GM12878 (cell line): ENCODE data around the gene UGT1A6. TPM values are rescaled to one million over a fixed set of nuclear protein-coding genes. Genes with fewer than 3 reads are reported as not detected.

Experiments
- ATAC-seq: fragments of 200-7000 bp; cut with Tn5 transposase; 3 replicates; pipeline ENCODE4 v1.9.1; 2020; ENCODE audit warnings: mild to moderate bottlenecking, moderate library complexity
- BruUV-seq: library from RNA; stranded (reverse); fragments of 400-500 nt; replicated peaks from 2 replicates; lab custom pipeline; 2021; lab: Mats Ljungman, UMichigan
- CTCF ChIA-PET: fragments of 300-600 bp; sonication (Branson Sonifier 250); formaldehyde crosslinking; extraction: SDS; loops from one replicate; lab custom pipeline; 2021; ENCODE audit warnings: inconsistent platforms; lab: Yijun Ruan, JAX
- POLR2A ChIA-PET: fragments of 350-600 bp; formaldehyde crosslinking; extraction: SDS; loops from one replicate; lab custom pipeline; 2021; ENCODE audit warnings: inconsistent platforms; lab: Charles Lee
- RAD21 ChIA-PET: fragments of 300-600 bp; sonication (Branson Sonifier 250); formaldehyde crosslinking; loops from one replicate; lab custom pipeline; 2023; ENCODE audit warnings: antibody characterized with exemption; ENCODE audit not compliant: unreplicated experiment; lab: Charles Lee
- SMC1A ChIA-PET: fragments of 300-600 bp; sonication (Branson Sonifier 250); formaldehyde crosslinking; loops from one replicate; lab custom pipeline; 2023; ENCODE audit not compliant: unreplicated experiment, uncharacterized antibody; lab: Charles Lee
- DNase-seq: peaks from one replicate; pipeline ENCODE4 v3.0.0-alpha.2; 2011; ENCODE audit warnings: low read depth, low spot score
- FAIRE-seq: peaks from 3 replicates; lab custom pipeline; 2011; peaks lifted over from hg19 to GRCh38; lab: Jason Lieb, UNC
- H2AFZ ChIP-seq: 2 replicates; pipeline ENCODE4 v1.6.0; 2011; ENCODE audit warnings: low read depth, low read length, control low read depth; ENCODE audit not compliant: control insufficient read depth
- H3K27ac ChIP-seq: 2 replicates; pipeline ENCODE4 v1.5.1; 2011; ENCODE audit warnings: control low read depth; ENCODE audit not compliant: control insufficient read depth, insufficient read depth
- H3K27me3 ChIP-seq, 2 experiments: replicated peaks in 1 of 2; 2 replicates each; pipeline versions ENCODE4 v1.6.0 to v1.6.1; 2011; ENCODE audit warnings: low read length in 1 of 2; ENCODE audit not compliant: control insufficient read depth in 2 of 2, insufficient read depth in 2 of 2
- H3K36me3 ChIP-seq, 2 experiments: 2 replicates each; pipeline ENCODE4 v1.5.1; 2011; ENCODE audit warnings: low read length in 1 of 2; ENCODE audit not compliant: control insufficient read depth in 2 of 2, insufficient read depth in 2 of 2
- H3K4me1 ChIP-seq: 2 replicates; pipeline ENCODE4 v1.6.1; 2011; ENCODE audit warnings: mild to moderate bottlenecking, low read length, moderate library complexity, mixed read lengths; ENCODE audit not compliant: control insufficient read depth, insufficient read depth
- H3K4me2 ChIP-seq: 2 replicates; pipeline ENCODE4 v1.6.0; 2011; ENCODE audit warnings: control low read depth; ENCODE audit not compliant: control insufficient read depth, insufficient read depth
- H3K4me3 ChIP-seq: fragments of 200-600 bp; sonication (generic); 2 replicates; pipeline ENCODE4 v1.5.1; 2016
- H3K79me2 ChIP-seq: 2 replicates; pipeline ENCODE4 v1.6.0; 2011; ENCODE audit warnings: low read length; ENCODE audit not compliant: control insufficient read depth, insufficient read depth
- H3K9ac ChIP-seq: 2 replicates; pipeline ENCODE4 v1.8.0; 2011; ENCODE audit warnings: low read length, control low read depth, mixed read lengths; ENCODE audit not compliant: control insufficient read depth, insufficient read depth
- H3K9me3 ChIP-seq: replicated peaks from 3 replicates; pipeline ENCODE4 v1.5.1; 2011; ENCODE audit warnings: mild to moderate bottlenecking, low read length; ENCODE audit not compliant: control insufficient read depth, insufficient read depth
- H4K20me1 ChIP-seq: 2 replicates; pipeline ENCODE4 v1.6.0; 2011; ENCODE audit not compliant: control insufficient read depth, insufficient read depth
- CREM ChIP-seq: IDR thresholded peaks from 2 replicates; pipeline ENCODE4 v1.6.1; 2014; ENCODE audit warnings: antibody characterized with exemption, low read depth
- FOXK2 ChIP-seq: fragments of 450-650 bp; IDR thresholded peaks from 2 replicates; pipeline ENCODE4 v1.6.1; 2017; ENCODE audit warnings: mild to moderate bottlenecking, moderate library complexity
- HDAC2 ChIP-seq: fragments of 200-600 bp; sonication (generic); IDR thresholded peaks from 2 replicates; pipeline ENCODE4 v1.6.1; 2017
- MTA3 ChIP-seq: IDR thresholded peaks from 2 replicates; pipeline ENCODE4 v1.6.1; 2012; ENCODE audit warnings: low read length, inconsistent platforms, borderline replicate concordance
- RCOR1 ChIP-seq: conservative IDR thresholded peaks from 2 replicates; pipeline ENCODE4 v1.6.1; 2012; ENCODE audit warnings: low read depth, low read length, improper control_type of control experiment
- RUNX3 ChIP-seq: IDR thresholded peaks from 2 replicates; pipeline ENCODE4 v1.6.1; 2012; ENCODE audit warnings: low read length, inconsistent platforms
- SUZ12 ChIP-seq: fragments of 200-600 bp; sonication (generic); IDR thresholded peaks from one replicate; pipeline ENCODE4 v1.6.1; 2018; ENCODE audit warnings: antibody characterized with exemption, mild to moderate bottlenecking; ENCODE audit not compliant: unreplicated experiment
- WGBS: methylation state at CpG from one replicate; pipeline ENCODE4 v1.1.6; 2016; ENCODE audit warnings: low lambda C conversion rate; ENCODE audit not compliant: insufficient replicate concordance, insufficient coverage; ENCODE audit errors: missing lambda C conversion rate; 5-methylcytosine and 5-hydroxymethylcytosine counted together
- in situ Hi-C: fragments of 300-500 bp; cut with MboI; formaldehyde crosslinking; loops from 9 replicates; pipeline ENCODE4 v1.14.3; 2018; ENCODE audit warnings: mixed read lengths
- intact Hi-C: fragments of 100-400 bp; cut with micrococcal nuclease; formaldehyde crosslinking; loops from one replicate; pipeline ENCODE4 v1.14.2; 2022; ENCODE audit not compliant: unreplicated experiment
- polyA plus RNA-seq, 11 experiments: library from polyadenylated mRNA; depleted of rRNA in 4 of 11; unstranded in 6 of 11; stranded (reverse) in 5 of 11; fragments of >200 nt; fragmentation: Nextera tagmentation in 4 of 11; fragmentation: Illumina TruSeq in 1 of 11; extraction: Ambion mirVana in 4 of 11; extraction: Trizol in 1 of 11; gene quantifications; 1 replicate in 1 of 11; 2 replicates in 10 of 11; pipeline versions ENCODE4 v1.2.1 to v1.2.3, GENCODE V29; 2011 to 2016; ENCODE audit warnings: inconsistent platforms in 2 of 11, missing spikeins in 2 of 11, low read depth in 1 of 11
- total RNA-seq, 4 experiments: library from RNA; depleted of rRNA in 3 of 4; stranded (reverse); fragments of >200 nt in 3 of 4; fragmentation: Illumina TruSeq in 1 of 4; extraction: Trizol in 1 of 4; gene quantifications; 2 replicates each; pipeline versions ENCODE4 v1.2.1 to v1.2.3, GENCODE V29; 2013 to 2021
- TF ChIP-seq, protein P1 (sequence below): IDR thresholded peaks from 2 replicates; pipeline ENCODE4 v1.6.1; 2012; ENCODE audit warnings: mild to moderate bottlenecking, low read depth, low read length
- TF ChIP-seq, protein P2 (sequence below): fragments of 450-650 bp; IDR thresholded peaks from 2 replicates; pipeline ENCODE4 v1.6.1; 2017; ENCODE audit warnings: mild to moderate bottlenecking, moderate library complexity
- TF ChIP-seq, protein P3 (sequence below): fragments of 450-650 bp; formaldehyde crosslinking; IDR thresholded peaks from 2 replicates; pipeline ENCODE4 v1.5.0; 2022; ENCODE audit warnings: mild to moderate bottlenecking, missing genetic modification characterization
- TF ChIP-seq, protein P4 (sequence below): IDR thresholded peaks from 2 replicates; pipeline ENCODE4 v1.6.1; 2011; ENCODE audit warnings: borderline replicate concordance, low read depth, mild to moderate bottlenecking, moderate library complexity, low read length; ENCODE audit not compliant: insufficient read depth, poor library complexity, severe bottlenecking

Gene UGT1A6
- total and polyA plus RNA-seq, 10 of the 15 experiments (the other 5 are each of a cell fraction or from before 2014, with no cell fraction given), result not detected

DNA sequence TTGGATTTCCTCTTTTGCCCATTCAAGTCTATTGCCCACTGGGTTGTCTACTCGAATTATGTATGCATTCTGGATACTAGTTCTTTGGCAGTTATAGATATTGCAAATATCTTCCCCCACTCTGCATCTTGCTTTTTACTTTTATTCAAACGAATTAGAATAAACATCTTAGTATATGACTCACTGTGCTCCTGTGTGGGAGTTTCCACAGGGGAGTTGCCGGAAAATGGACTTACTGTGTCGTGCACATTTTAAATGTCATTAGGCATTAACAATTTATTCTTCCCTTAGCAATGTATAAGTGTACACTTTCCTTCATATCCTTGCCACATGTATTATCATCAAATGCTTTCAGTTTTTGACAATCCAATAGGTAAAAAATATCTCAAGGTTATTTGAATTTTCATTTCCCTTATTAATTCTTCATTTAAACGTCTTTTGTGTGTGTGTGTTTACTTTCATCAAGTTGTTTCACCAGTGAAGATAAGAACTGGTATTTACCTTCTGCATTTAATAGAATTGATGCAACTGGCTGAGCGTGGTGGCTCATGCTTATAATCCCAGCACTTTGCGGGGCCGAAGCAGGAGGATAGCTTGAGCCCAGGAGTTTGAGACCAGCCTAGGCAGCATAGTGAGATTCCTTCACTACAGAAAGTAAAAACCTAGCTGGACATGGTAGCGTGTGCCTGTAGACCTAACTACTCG, 15.4 kb downstream of the UGT1A6 start:
- RAD21 ChIA-PET, result no interaction called here
- Histone ChIP-seq H3K27me3 (peaks cover 0 to 4% of the 10 kb centered on the region in 2 experiments; a peak in 1 of 4 replicates), H4K20me1 (no peaks in the 10 kb centered on the region), H2AFZ (no peak overlapping the region), H3K4me3 (no peak overlapping the region), H3K36me3 (no peaks in the 10 kb centered on the region), H3K27ac (no peak overlapping the region), H3K9ac (no peak overlapping the region), H3K4me1 (no peaks in the 10 kb centered on the region), H3K9me3 (no peaks in the 10 kb centered on the region; the same call in 1 of the 3 replicates), H3K79me2 (no peaks in the 10 kb centered on the region), H3K4me2 (no peak overlapping the region)
- no TSS peak for BruUV-seq
- no peak for FAIRE-seq
- intact Hi-C loops, result no loop called here
- POLR2A ChIA-PET, result no interaction called here
- SMC1A ChIA-PET, result no interaction called here
- CTCF ChIA-PET, result no interaction called here
- in situ Hi-C loops, result no loop called here
- no peak for DNase-seq
- ATAC-seq, result no peak
- 41% methylated on average over 10 of the region's 10 CpGs for WGBS
- TF ChIP-seq SUZ12 (no peak), RUNX3 (no peak), HDAC2 (no peak), FOXK2 (no peak), RCOR1 (no peak), CREM (no peak), MTA3 (no peak)
- TF ChIP-seq, protein P1, sequence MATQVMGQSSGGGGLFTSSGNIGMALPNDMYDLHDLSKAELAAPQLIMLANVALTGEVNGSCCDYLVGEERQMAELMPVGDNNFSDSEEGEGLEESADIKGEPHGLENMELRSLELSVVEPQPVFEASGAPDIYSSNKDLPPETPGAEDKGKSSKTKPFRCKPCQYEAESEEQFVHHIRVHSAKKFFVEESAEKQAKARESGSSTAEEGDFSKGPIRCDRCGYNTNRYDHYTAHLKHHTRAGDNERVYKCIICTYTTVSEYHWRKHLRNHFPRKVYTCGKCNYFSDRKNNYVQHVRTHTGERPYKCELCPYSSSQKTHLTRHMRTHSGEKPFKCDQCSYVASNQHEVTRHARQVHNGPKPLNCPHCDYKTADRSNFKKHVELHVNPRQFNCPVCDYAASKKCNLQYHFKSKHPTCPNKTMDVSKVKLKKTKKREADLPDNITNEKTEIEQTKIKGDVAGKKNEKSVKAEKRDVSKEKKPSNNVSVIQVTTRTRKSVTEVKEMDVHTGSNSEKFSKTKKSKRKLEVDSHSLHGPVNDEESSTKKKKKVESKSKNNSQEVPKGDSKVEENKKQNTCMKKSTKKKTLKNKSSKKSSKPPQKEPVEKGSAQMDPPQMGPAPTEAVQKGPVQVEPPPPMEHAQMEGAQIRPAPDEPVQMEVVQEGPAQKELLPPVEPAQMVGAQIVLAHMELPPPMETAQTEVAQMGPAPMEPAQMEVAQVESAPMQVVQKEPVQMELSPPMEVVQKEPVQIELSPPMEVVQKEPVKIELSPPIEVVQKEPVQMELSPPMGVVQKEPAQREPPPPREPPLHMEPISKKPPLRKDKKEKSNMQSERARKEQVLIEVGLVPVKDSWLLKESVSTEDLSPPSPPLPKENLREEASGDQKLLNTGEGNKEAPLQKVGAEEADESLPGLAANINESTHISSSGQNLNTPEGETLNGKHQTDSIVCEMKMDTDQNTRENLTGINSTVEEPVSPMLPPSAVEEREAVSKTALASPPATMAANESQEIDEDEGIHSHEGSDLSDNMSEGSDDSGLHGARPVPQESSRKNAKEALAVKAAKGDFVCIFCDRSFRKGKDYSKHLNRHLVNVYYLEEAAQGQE, result no peak
- TF ChIP-seq, protein P2, sequence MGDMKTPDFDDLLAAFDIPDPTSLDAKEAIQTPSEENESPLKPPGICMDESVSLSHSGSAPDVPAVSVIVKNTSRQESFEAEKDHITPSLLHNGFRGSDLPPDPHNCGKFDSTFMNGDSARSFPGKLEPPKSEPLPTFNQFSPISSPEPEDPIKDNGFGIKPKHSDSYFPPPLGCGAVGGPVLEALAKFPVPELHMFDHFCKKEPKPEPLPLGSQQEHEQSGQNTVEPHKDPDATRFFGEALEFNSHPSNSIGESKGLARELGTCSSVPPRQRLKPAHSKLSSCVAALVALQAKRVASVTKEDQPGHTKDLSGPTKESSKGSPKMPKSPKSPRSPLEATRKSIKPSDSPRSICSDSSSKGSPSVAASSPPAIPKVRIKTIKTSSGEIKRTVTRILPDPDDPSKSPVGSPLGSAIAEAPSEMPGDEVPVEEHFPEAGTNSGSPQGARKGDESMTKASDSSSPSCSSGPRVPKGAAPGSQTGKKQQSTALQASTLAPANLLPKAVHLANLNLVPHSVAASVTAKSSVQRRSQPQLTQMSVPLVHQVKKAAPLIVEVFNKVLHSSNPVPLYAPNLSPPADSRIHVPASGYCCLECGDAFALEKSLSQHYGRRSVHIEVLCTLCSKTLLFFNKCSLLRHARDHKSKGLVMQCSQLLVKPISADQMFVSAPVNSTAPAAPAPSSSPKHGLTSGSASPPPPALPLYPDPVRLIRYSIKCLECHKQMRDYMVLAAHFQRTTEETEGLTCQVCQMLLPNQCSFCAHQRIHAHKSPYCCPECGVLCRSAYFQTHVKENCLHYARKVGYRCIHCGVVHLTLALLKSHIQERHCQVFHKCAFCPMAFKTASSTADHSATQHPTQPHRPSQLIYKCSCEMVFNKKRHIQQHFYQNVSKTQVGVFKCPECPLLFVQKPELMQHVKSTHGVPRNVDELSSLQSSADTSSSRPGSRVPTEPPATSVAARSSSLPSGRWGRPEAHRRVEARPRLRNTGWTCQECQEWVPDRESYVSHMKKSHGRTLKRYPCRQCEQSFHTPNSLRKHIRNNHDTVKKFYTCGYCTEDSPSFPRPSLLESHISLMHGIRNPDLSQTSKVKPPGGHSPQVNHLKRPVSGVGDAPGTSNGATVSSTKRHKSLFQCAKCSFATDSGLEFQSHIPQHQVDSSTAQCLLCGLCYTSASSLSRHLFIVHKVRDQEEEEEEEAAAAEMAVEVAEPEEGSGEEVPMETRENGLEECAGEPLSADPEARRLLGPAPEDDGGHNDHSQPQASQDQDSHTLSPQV, result no peak
- TF ChIP-seq, protein P3, sequence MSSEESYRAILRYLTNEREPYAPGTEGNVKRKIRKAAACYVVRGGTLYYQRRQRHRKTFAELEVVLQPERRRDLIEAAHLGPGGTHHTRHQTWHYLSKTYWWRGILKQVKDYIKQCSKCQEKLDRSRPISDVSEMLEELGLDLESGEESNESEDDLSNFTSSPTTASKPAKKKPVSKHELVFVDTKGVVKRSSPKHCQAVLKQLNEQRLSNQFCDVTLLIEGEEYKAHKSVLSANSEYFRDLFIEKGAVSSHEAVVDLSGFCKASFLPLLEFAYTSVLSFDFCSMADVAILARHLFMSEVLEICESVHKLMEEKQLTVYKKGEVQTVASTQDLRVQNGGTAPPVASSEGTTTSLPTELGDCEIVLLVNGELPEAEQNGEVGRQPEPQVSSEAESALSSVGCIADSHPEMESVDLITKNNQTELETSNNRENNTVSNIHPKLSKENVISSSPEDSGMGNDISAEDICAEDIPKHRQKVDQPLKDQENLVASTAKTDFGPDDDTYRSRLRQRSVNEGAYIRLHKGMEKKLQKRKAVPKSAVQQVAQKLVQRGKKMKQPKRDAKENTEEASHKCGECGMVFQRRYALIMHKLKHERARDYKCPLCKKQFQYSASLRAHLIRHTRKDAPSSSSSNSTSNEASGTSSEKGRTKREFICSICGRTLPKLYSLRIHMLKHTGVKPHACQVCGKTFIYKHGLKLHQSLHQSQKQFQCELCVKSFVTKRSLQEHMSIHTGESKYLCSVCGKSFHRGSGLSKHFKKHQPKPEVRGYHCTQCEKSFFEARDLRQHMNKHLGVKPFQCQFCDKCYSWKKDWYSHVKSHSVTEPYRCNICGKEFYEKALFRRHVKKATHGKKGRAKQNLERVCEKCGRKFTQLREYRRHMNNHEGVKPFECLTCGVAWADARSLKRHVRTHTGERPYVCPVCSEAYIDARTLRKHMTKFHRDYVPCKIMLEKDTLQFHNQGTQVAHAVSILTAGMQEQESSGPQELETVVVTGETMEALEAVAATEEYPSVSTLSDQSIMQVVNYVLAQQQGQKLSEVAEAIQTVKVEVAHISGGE (CRISPR knock-in tag), result no peak
- TF ChIP-seq, protein P4, sequence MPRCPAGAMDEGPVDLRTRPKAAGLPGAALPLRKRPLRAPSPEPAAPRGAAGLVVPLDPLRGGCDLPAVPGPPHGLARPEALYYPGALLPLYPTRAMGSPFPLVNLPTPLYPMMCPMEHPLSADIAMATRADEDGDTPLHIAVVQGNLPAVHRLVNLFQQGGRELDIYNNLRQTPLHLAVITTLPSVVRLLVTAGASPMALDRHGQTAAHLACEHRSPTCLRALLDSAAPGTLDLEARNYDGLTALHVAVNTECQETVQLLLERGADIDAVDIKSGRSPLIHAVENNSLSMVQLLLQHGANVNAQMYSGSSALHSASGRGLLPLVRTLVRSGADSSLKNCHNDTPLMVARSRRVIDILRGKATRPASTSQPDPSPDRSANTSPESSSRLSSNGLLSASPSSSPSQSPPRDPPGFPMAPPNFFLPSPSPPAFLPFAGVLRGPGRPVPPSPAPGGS, result no peak
